ENCODE data around the gene LRRC53.

GRCh38 chr1:74452035-74452434 lies 60.4 kb downstream of the LRRC53 start:
- TF ChIP-seq CTCF (IDR thresholded peaks at IDR 0.05) (no peak), EP300 (IDR thresholded peaks at IDR 0.05) (no peak), POLR2A (IDR thresholded peaks at IDR 0.05) (no peak), POLR2AphosphoS5 (IDR thresholded peaks at IDR 0.05) (no peak)
